Esophagus squamous epithelium (tissue), 4 donors: Measurements from ENCODE around the gene CIB4.

ENCODE experiments used
- CTCF ChIP-seq, 6 experiments: fragments of 450-650 bp in 4 of 6; fragments of 200-600 bp in 2 of 6; sonication (generic) in 2 of 6; IDR thresholded peaks; one replicate each; pipeline ENCODE4 v1.5.1; 2016 to 2019; ENCODE audit warnings: antibody characterized with exemption in 6 of 6, mild to moderate bottlenecking in 4 of 6, moderate library complexity in 4 of 6
- POLR2A ChIP-seq, 4 donors: fragments of 450-650 bp; IDR thresholded peaks; one replicate each; pipeline ENCODE4 v1.6.1; 2017; ENCODE audit warnings: antibody characterized with exemption in 4 of 4, mild to moderate bottlenecking in 4 of 4, moderate library complexity in 3 of 4

GRCh38 chr2:26647981-26648380 lies 6.8 kb upstream of the CIB4 start:
- TF ChIP-seq CTCF (IDR thresholded peaks at IDR 0.05) (no peak), POLR2A (IDR thresholded peaks at IDR 0.05) (no peak)
